H1 (cell line): Measurements from ENCODE around the gene GK2. TPM values are rescaled to one million over a fixed set of nuclear protein-coding genes. Genes with fewer than 3 reads are reported as not detected.

Source experiments
- CTCF ChIA-PET: fragments of 300-600 bp; sonication (Branson Sonifier 250); formaldehyde crosslinking; loops from one replicate; lab custom pipeline; 2021; ENCODE audit not compliant: partially characterized antibody; lab: Charles Lee
- POLR2A ChIA-PET: fragments of 300-600 bp; sonication (Branson Sonifier 250); formaldehyde crosslinking; loops from one replicate; lab custom pipeline; 2021; ENCODE audit warnings: inconsistent platforms; ENCODE audit not compliant: partially characterized antibody; lab: Charles Lee
- DNase-seq, 2 experiments: peaks; one replicate each; pipeline versions ENCODE4 v3.0.0 to v3.0.0-alpha.2; 2010 to 2022; ENCODE audit warnings: low spot score in 2 of 2, low read depth in 1 of 2, mixed read lengths in 1 of 2
- FAIRE-seq: peaks from 2 replicates; lab custom pipeline; 2011; peaks lifted over from hg19 to GRCh38; lab: Jason Lieb, UNC
- H2AFZ ChIP-seq: 2 replicates; pipeline ENCODE4 v1.8.1; 2012; ENCODE audit warnings: low read length, inconsistent platforms
- H2AK5ac ChIP-seq: 2 replicates; pipeline ENCODE4 v1.6.1; 2013; ENCODE audit warnings: low read depth, low read length
- H2BK120ac ChIP-seq: replicated peaks from 2 replicates; pipeline ENCODE3; 2013; ENCODE audit warnings: low read depth, low read length, inconsistent platforms
- H2BK12ac ChIP-seq: 2 replicates; pipeline ENCODE4 v1.6.1; 2013; ENCODE audit warnings: low read depth, low read length
- H2BK15ac ChIP-seq: 2 replicates; pipeline ENCODE4 v1.6.1; 2013; ENCODE audit warnings: low read length
- H2BK20ac ChIP-seq: 2 replicates; pipeline ENCODE4 v1.6.1; 2013; ENCODE audit warnings: low read length
- H2BK5ac ChIP-seq: 2 replicates; pipeline ENCODE4 v1.6.1; 2013; ENCODE audit warnings: low read depth, low read length
- H3K14ac ChIP-seq: 2 replicates; pipeline ENCODE4 v1.6.1; 2013; ENCODE audit warnings: inconsistent platforms; ENCODE audit not compliant: insufficient read length
- H3K18ac ChIP-seq: 2 replicates; pipeline ENCODE4 v1.6.1; 2013; ENCODE audit warnings: low read length; ENCODE audit errors: extremely low read depth
- H3K23ac ChIP-seq: 2 replicates; pipeline ENCODE4 v1.6.1; 2013; ENCODE audit warnings: inconsistent platforms; ENCODE audit not compliant: insufficient read length
- H3K23me2 ChIP-seq: 2 replicates; pipeline ENCODE4 v1.6.1; 2013; ENCODE audit warnings: low read depth, low read length
- H3K27ac ChIP-seq: 2 replicates; pipeline ENCODE4 v1.6.1; 2011; ENCODE audit warnings: low read depth, low read length, inconsistent platforms
- H3K27me3 ChIP-seq, 4 experiments: replicated peaks in 1 of 4; 1 replicate in 1 of 4; 2 replicates in 3 of 4; pipeline versions ENCODE4 v1.6.1 to v1.8.1; 2011 to 2013; ENCODE audit warnings: low read length in 3 of 4, mild to moderate bottlenecking in 3 of 4, inconsistent platforms in 2 of 4, mixed read lengths in 2 of 4, moderate library complexity in 1 of 4; ENCODE audit not compliant: control insufficient read depth in 3 of 4, insufficient read depth in 3 of 4; ENCODE audit errors: extremely low read depth in 1 of 4
- H3K36me3 ChIP-seq, 4 experiments: 2 replicates each; pipeline versions ENCODE4 v1.6.1 to v1.8.1; 2011 to 2013; ENCODE audit warnings: mild to moderate bottlenecking in 4 of 4, low read length in 3 of 4, moderate library complexity in 2 of 4, control low read depth in 1 of 4, inconsistent platforms in 1 of 4; ENCODE audit not compliant: insufficient read depth in 4 of 4, control insufficient read depth in 2 of 4
- H3K4ac ChIP-seq: replicated peaks from 2 replicates; pipeline ENCODE3; 2013; ENCODE audit warnings: low read length, low read depth, mixed read lengths, inconsistent platforms; ENCODE audit not compliant: insufficient read length
- H3K4me1 ChIP-seq, 4 experiments: replicated peaks in 1 of 4; 1 replicate in 1 of 4; 2 replicates in 3 of 4; pipeline versions ENCODE4 v1.6.1 to v1.8.1; 2011 to 2013; ENCODE audit warnings: low read length in 3 of 4, inconsistent platforms in 2 of 4, mixed read lengths in 1 of 4; ENCODE audit not compliant: insufficient read depth in 4 of 4, control insufficient read depth in 3 of 4
- H3K4me2 ChIP-seq, 2 experiments: 2 replicates each; pipeline versions ENCODE4 v1.6.1 to v1.8.1; 2011 to 2013; ENCODE audit warnings: low read depth in 2 of 2, low read length in 2 of 2, control low read depth in 1 of 2, inconsistent platforms in 1 of 2, mild to moderate bottlenecking in 1 of 2; ENCODE audit not compliant: insufficient read depth in 1 of 2
- H3K4me3 ChIP-seq, 4 experiments: fragments of 200-600, 300-600 bp in 1 of 4; sonication (generic), shearing (Covaris generic), sonication (Bioruptor Twin) in 1 of 4; 2 replicates each; pipeline versions ENCODE4 v1.5.1 to v1.8.1; 2011 to 2016; ENCODE audit warnings: low read length in 4 of 4, low read depth in 3 of 4, control low read depth in 2 of 4, inconsistent platforms in 2 of 4, mild to moderate bottlenecking in 2 of 4, mixed read lengths in 1 of 4, moderate library complexity in 1 of 4; ENCODE audit not compliant: insufficient read depth in 2 of 4; ENCODE audit errors: extremely low read depth in 1 of 4
- H3K56ac ChIP-seq: replicated peaks from 2 replicates; pipeline ENCODE3; 2013; ENCODE audit warnings: low read depth, mild to moderate bottlenecking, mixed read lengths, low read length, inconsistent platforms; ENCODE audit not compliant: insufficient read length
- H3K79me1 ChIP-seq: 2 replicates; pipeline ENCODE4 v1.6.1; 2013; ENCODE audit warnings: low read depth, low read length, control low read depth
- H3K79me2 ChIP-seq, 2 experiments: 2 replicates each; pipeline versions ENCODE4 v1.6.1 to v1.8.1; 2012 to 2013; ENCODE audit warnings: low read length in 2 of 2, mild to moderate bottlenecking in 2 of 2, inconsistent platforms in 1 of 2; ENCODE audit not compliant: insufficient read depth in 2 of 2, control insufficient read depth in 1 of 2
- H3K9ac ChIP-seq, 4 experiments: replicated peaks in 1 of 4; 1 replicate in 1 of 4; 2 replicates in 3 of 4; pipeline versions ENCODE4 v1.6.1 to v1.8.1; 2011 to 2013; ENCODE audit warnings: low read depth in 3 of 4, low read length in 3 of 4, control low read depth in 2 of 4, mild to moderate bottlenecking in 2 of 4, moderate library complexity in 2 of 4, inconsistent platforms in 1 of 4; ENCODE audit errors: extremely low read depth in 1 of 4
- H3K9me3 ChIP-seq, 2 experiments: 2 replicates each; pipeline versions ENCODE4 v1.6.1 to v1.8.1; 2012 to 2013; ENCODE audit warnings: mild to moderate bottlenecking in 2 of 2, moderate library complexity in 2 of 2, control low read depth in 1 of 2, inconsistent platforms in 1 of 2, low read depth in 1 of 2, low read length in 1 of 2, mixed read lengths in 1 of 2; ENCODE audit not compliant: insufficient read depth in 2 of 2
- H4K20me1 ChIP-seq, 2 experiments: replicated peaks in 1 of 2; 2 replicates each; pipeline versions ENCODE3 to v1.8.1; 2011 to 2013; ENCODE audit warnings: inconsistent platforms in 2 of 2, low read length in 2 of 2, mild to moderate bottlenecking in 1 of 2; ENCODE audit not compliant: insufficient read depth in 2 of 2, control insufficient read depth in 1 of 2
- H4K5ac ChIP-seq: 2 replicates; pipeline ENCODE4 v1.6.1; 2013; ENCODE audit warnings: low read length, low read depth, mixed read lengths, inconsistent platforms; ENCODE audit not compliant: insufficient read length
- H4K8ac ChIP-seq: 2 replicates; pipeline ENCODE4 v1.8.0; 2013; ENCODE audit warnings: mild to moderate bottlenecking, moderate library complexity, low read length, inconsistent platforms; ENCODE audit not compliant: insufficient read depth; ENCODE audit errors: extremely low read depth
- H4K91ac ChIP-seq: replicated peaks from 2 replicates; pipeline ENCODE3; 2013; ENCODE audit warnings: low read length, mixed read lengths, inconsistent platforms; ENCODE audit not compliant: insufficient read length
- EGR1 ChIP-seq: IDR thresholded peaks from 2 replicates; pipeline ENCODE4 v1.6.1; 2011; ENCODE audit warnings: low read depth, low read length, borderline replicate concordance
- HDAC2 ChIP-seq, 2 experiments: fragments of 300-600 bp in 1 of 2; sonication (generic) in 1 of 2; IDR thresholded peaks; 2 replicates each; pipeline ENCODE4 v1.6.1; 2011 to 2012; ENCODE audit warnings: low read depth in 2 of 2, low read length in 2 of 2, mild to moderate bottlenecking in 2 of 2, moderate library complexity in 2 of 2, borderline replicate concordance in 1 of 2, inconsistent platforms in 1 of 2
- PHF8 ChIP-seq: fragments of 200-600 bp; sonication (generic); conservative IDR thresholded peaks from 2 replicates; pipeline ENCODE4 v1.7.1; 2012; ENCODE audit warnings: low read depth, mild to moderate bottlenecking, inconsistent platforms, low read length, moderate library complexity
- SP2 ChIP-seq: IDR thresholded peaks from 2 replicates; pipeline ENCODE4 v1.6.1; 2012; ENCODE audit warnings: mild to moderate bottlenecking, low read length, inconsistent platforms
- WGBS, 2 experiments: shearing (Covaris generic) in 1 of 2; methylation state at CpG; one replicate each; pipeline versions ENCODE4 v1.1.6 to v1.1.7; 2013 to 2015; ENCODE audit warnings: low lambda C conversion rate in 2 of 2, mixed read lengths in 2 of 2, inconsistent platforms in 1 of 2, low coverage in 1 of 2, missing lambda C conversion rate in 1 of 2; ENCODE audit not compliant: insufficient replicate concordance in 2 of 2, insufficient coverage in 1 of 2, insufficient read length in 1 of 2; ENCODE audit errors: extremely low coverage in 1 of 2, missing lambda C conversion rate in 1 of 2; 5-methylcytosine and 5-hydroxymethylcytosine counted together
- polyA plus RNA-seq, 7 experiments: library from polyadenylated mRNA; depleted of rRNA in 3 of 7; stranded (reverse) in 5 of 7; unstranded in 2 of 7; fragments of >200 nt in 5 of 7; fragments of 200-250 nt in 2 of 7; gene quantifications; 1 replicate in 5 of 7; 2 replicates in 1 of 7; 4 replicates in 1 of 7; pipeline versions ENCODE4 v1.2.1 to v1.2.3, GENCODE V29; 2011 to 2013; ENCODE audit warnings: missing spikeins in 2 of 7, mixed read lengths in 2 of 7
- total RNA-seq: library from RNA; stranded (reverse); fragmentation: NEBNext Ultra II Directional; extraction: Animal tissue kit (Norgen Biotek cat#: 25700); gene quantifications from 2 replicates; pipeline ENCODE4 v1.2.1, GENCODE V29; 2021

GK2 gene
- total and polyA plus RNA-seq, 2 of the 8 experiments (the other 6 are each of a cell fraction or from before 2014, with no cell fraction given), result not detected

DNA sequence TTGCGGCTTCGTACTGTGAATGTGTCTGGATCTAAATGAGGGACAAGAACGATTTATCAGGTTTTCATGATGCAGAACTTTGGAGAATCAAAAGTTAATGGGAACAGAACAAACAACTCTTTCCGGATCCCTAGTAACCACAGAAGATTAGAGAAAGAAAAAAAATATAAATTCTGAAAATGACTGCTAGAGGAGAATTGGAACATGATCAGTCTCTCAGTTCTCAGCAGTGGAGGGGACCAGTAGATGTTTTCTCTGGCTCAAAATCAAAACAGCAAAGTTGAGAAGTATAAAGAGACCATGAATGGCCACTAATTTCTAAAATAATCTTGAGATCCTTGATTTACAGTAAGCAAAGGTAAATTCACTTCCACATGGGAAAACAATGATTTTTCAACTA is 38.1 kb upstream of the GK2 start:
- no peak overlapping the region for H2BK12ac ChIP-seq
- POLR2A ChIA-PET, result no interaction called here
- no peak for FAIRE-seq

More for the DNA sequence above, 38.1 kb upstream of the GK2 start:
- Histone ChIP-seq H3K14ac (no peak overlapping the region), H4K20me1 (no peaks in the 10 kb centered on the region), H4K91ac (no peak overlapping the region), H3K4ac (no peak overlapping the region), H3K4me1 (peaks cover 0 to 4% (median 0%) of the 10 kb centered on the region in 4 experiments; a peak in 1 of 7 replicates), H2BK15ac (no peak overlapping the region), H2BK5ac (no peak overlapping the region), H3K18ac (no peak overlapping the region), H2BK120ac (no peak overlapping the region), H3K27me3 (no peaks in the 10 kb centered on the region), H3K36me3 (no peaks in the 10 kb centered on the region), H3K9ac (no peak overlapping the region), H3K9me3 (no peaks in the 10 kb centered on the region), H3K4me3 (no peak overlapping the region), H3K56ac (no peak overlapping the region), H3K27ac (no peak overlapping the region), H3K4me2 (no peak overlapping the region), H3K23me2 (no peaks in the 10 kb centered on the region), H3K79me2 (no peaks in the 10 kb centered on the region), H2AK5ac (no peak overlapping the region), H3K23ac (no peak overlapping the region), H4K8ac (no peak overlapping the region), H2BK20ac (no peak overlapping the region), H2AFZ (no peak overlapping the region), H3K79me1 (no peaks in the 10 kb centered on the region)
- DNase-seq, result no peak
- CTCF ChIA-PET, result interaction anchor here (0.7 kb wide), 1 partner anchor 36 kb away, joined by 3 read pairs; no protein-coding TSS in a partner anchor
- 88% methylated on average over 4 of the region's 4 CpGs; no CpG with 5 or more reads in 1 of the 2 experiments for WGBS, 2 experiments
- TF ChIP-seq PHF8 (no peak), SP2 (no peak), HDAC2 (IDR thresholded peaks at IDR 0.05; ENCODE audit: borderline replicate concordance in 1 of 2, low read depth in 2 of 2, low read length in 2 of 2) (no peak), EGR1 (no peak)
- TF ChIP-seq, all 59 proteins: peak for 0
- no peak overlapping the region for H4K5ac ChIP-seq
